GM21723 (cell line): ENCODE measurements around the gene GLG1.
"Not testable (repeated sequence)": the region's sequence is repeated elsewhere in the genome, so short reads cannot be mapped to it uniquely, and the experiment has no call there.

Experiments
- ATAC-seq: cut with Tn5 transposase; IDR thresholded peaks from one replicate; pipeline ENCODE4 v1.9.1; 2021; ENCODE audit warnings: mild to moderate bottlenecking, moderate library complexity; ENCODE audit not compliant: unreplicated experiment

GLG1 gene

DNA sequence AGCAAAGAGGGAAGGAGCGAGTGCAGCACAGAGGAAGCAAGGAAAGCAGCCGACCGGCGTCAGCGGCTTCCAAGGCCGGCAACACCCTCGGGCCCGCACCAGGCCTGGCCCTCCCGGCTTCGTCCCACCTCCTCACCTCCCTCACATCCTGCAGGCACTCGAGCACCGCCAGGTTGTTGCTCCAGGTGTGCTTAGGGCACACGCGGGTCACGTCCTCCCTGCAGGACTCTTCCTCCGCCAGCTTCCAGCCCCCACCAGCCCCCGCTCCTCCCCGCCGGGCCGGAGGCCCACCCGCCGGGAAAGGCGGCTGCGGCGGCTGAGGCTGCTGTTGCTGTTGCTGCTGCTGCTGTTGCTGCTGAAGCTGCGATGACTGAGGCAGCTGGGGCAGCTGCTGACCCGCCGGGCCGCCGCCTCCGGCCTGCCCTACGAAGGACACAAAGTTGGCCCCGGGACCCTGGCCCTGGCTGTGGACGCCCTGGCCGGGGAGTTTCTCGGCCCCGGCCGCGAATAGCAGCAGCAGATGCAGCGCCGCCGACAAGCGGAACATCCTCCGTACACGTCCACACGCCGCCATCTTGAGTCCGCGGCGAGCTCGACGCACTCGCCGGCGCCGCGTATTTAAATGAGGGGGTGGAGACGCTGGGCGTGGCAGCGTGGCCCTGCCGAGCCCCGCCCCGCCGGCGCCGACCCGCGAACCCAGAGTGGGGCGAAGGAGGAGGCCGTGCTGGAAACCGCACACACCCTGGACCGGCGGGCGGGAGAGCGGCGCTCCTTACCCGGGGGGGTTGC lies at the start of gene GLG1:
GLG1 (minus strand) TSS at position 594 of the 789 bp plus-strand sequence; CDS start at position 574, 20 bp downstream.
- ATAC-seq, result peak; percentile 96

DNA sequence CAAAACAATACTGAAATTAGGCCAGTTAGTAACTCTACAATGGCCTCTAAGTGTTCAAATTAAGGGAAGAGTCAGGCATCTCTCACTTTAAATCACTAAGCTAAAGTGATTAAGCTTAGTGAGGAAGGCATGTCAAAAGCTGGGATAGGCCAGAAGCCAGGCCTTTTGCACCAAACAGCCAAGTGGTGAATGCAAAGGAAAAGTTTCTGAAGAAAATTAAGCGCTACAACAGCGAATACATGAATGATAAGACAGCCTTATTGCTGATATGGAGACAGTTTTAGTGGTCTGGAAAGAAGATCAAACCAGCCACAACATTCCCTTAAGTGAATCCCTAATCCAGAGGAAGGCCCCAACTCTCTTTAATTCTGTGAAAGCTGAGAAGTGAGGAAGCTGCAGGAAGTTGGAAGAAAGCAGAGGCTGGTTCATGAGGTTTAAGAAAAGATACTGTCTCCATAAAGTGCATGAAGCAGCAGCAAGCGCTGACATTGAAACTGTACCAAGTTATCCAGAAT lies 47.7 kb upstream of the GLG1 start:
- no peak for ATAC-seq

DNA sequence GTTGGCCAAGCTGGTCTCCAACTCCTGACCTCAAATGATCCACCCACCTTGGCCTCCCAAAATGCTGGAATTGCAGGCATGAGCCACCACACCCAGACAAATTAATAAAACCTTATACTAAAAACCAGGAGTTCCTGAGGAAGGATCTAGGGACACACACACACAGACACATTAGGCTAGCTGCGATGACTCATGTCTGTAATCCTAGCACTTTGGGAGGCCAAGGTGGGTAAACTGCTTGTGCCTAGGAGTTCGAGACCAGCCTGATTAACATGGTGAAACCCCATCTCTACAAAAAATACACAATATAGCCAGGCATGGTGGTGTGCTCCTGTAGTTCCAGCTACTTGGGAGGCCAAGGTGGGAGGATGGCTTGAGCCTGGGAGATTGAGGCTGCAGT lies 46.0 kb upstream of the GLG1 start:
- not testable (repeated sequence) for ATAC-seq

DNA sequence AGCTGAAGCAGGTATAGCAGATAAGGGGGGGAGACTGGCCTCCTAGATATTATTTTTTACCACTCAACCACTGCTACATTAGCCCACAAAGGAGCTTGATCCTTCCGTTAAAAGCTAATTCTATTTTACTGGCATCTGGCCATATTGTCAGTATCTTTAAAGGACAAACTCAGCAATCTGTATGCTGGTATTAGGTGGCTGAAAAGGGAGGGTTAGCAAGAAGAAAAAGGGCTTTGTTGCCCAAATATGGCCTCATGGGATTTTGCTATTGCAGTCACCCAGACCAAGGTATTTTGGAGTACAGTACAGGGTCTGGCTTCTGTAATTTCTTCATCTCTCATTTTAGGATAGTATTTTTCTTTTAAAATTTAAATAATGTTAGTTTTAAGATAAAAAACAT lies 45.3 kb upstream of the GLG1 start:
- no peak for ATAC-seq

DNA sequence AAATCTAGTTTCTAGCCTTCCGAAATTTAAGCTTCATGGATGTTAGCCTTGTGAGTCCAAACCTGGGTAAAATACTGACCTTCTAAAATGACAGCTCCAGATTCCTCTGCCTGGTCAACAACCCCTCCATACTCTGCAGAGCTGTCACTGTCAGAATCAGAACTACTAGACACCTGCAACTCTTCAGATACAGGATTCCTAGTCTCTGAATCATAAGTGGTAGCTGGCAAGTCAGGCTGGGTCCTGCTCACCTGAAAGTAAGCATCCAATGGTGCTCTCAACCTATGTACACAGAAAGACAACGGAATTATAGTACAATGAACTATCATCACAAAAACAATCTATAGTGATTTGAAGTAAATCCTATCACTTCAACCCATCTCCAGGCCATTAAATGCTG lies 44.9 kb upstream of the GLG1 start:
- no peak for ATAC-seq

DNA sequence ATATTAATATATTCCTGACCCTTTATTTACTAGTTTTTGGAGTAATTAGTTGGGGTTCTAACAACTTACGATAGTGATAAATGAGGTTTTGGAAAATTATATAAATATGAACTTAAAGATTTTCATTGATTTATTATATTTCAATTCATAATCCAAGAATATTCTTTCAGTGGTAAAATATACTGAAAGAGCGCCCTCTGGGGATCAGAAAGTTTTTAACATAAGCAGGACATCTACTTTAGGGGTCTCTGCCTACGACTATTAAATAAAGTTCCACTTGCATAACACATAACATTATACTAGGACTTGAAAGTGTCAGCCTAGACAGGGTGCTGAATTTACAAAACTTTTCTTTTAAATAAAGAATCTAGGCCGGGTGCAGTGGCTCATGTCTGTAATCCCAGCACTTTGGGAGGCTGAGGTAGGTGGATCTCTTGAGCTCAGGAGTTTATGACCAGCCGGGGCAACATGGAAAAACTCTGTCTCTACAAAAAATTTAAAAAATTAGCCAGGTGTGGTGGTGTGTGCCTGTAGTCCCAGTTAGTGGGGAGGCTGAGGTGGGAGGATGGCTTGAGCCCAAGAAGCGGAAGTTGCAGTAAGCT lies 44.2 kb upstream of the GLG1 start:
- no peak for ATAC-seq

DNA sequence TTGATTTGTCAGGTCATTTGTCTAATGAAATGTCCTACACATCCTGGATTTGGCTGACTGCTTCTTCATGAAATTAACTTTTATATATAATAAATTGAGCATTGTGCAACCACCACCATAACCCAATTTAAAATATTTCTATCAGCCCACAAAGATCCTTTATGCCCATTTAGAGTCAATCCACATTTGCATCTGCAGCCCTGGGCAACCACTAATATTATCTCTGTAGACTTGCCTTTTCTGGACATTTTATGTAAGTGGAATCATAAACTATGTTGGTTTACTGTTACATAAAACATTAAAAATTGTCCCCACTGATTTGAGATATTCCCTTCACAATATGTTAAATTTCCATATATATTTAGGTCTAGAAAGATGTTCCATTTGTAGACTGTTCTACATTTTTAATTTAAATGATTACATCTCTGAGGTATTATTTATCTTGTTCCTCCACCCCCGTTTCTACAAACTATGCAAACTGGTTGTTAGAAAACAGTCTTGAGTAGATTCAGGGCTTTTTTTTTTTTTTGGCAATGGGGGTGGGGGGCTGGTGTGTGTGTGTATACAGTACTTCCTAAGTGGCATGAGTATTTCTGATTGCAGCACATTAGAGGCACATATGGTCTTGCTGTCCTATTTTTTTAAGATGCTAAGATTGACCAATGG lies 43.1 kb upstream of the GLG1 start:
- no peak for ATAC-seq

DNA sequence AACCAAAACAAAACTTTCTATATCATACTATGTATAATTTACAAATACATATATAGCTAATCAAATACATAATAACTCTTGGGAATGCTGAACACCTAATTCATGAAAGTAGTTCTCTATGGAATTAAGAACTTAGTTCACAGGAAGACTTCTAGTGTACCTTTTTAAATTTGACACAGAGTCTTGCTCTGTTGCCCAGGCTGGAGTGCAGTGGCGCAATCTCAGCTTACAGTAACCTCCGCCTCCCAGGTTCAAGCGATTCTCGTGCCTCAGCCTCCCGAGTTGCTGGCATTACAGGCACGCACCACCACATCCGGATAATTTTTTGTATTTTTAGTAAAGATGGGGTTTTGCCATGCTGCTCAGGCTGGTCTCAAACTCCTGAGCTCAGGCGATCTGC lies 35.1 kb upstream of the GLG1 start:
- ATAC-seq, result no peak

DNA sequence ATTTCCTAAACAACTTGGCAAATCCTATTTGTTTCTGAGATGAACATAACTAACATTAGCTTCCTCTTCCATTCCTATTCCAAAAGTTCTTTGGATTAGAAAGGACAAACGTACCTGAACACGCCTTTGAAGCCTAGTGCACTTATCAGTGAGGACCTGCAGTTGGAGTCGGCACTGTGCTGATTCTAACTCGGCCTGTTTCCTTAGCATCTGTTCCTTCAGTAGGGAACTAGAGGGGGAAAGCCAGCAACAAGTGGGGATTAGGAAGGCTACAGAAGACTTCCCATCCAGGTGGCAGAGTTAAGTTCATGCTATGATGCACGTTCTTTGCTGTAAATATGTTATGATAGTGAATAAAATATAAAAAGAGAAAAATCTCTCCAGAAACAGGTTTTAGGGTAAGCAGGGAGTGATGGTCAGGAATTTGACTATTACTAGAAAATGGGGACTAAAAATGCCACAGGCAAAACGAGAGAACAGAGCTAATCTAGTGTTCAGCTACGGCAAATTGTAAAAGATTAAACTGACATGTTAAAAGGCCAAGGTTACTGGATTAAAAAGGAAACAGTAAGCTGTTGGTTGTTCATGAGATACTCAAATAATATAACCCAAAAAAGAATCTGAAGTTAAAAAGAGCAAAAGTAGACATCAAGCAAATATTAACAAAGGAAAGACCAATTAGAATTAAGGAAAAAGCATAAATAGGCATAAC lies 31.0 kb upstream of the GLG1 start:
- no peak for ATAC-seq

DNA sequence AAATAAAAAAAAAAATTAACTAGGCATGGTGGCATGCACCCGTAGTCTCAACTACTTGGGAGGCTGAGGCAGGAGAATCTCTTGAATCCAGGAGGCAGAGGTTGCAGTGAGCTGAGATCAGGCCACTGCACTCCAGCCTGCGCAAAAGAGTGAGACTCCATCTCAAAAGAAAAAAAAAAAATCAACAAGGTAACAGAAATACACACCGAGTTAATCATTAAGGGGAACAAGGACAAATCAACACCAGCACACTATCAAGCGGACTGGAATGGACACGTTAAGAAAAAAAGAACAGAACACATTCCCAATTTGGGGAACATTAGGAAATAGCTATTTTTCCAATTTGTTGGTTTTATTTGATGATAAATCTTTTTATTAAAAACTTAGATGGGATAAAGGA lies 28.4 kb upstream of the GLG1 start:
- no peak for ATAC-seq

DNA sequence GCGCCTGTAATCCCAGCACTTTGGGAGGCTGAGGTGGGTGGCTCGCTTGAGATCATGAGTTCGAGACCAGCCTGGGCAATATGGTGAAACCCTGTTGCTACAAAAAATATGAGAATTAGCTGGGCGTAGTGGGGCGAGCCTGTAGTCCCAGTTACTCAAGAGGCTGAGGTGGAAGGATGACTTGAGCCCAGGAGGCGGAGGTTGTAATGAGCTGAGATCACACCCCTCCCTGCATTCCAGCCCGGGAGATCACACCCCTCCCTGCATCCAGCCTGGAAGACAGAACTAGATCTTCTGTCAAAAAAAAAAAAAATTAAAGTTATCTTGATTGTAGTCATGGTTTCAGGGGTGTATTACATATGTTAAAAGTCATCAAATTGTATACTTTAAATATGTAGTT lies 26.8 kb upstream of the GLG1 start:
- no peak for ATAC-seq

DNA sequence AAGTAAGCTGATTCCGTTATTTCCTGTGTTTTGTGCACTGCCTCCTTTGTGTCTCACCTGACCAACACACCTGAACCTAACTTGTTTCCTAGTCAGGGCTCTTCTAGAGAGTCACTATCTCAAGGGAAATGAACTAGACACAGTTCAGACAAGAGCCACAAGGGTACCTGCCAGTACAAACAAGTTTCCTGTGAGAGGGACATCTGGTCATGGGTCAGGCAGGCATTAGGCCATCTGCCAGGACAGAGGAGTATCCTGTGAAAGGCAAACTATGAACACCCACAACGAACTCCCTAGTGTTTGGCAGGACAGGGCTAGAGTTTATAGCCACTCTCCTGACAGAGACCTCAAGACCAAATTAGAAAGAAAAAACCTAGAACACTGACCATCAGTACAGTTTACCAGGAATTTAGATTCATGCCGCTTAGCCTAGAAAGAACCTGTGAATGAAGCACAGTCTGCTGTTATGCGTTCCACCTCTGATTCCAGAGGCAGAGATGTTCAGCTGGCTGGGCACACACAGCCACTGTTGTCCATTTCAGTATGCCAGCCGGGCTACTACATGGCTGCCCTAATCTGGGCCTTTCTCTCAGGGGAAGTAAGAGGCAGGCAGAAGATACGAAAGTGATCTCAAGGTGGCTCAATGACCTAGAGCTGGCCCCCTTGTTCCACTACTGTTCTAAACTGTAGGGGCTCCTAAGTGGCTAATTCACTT lies 20.7 kb upstream of the GLG1 start:
- ATAC-seq, result no peak

DNA sequence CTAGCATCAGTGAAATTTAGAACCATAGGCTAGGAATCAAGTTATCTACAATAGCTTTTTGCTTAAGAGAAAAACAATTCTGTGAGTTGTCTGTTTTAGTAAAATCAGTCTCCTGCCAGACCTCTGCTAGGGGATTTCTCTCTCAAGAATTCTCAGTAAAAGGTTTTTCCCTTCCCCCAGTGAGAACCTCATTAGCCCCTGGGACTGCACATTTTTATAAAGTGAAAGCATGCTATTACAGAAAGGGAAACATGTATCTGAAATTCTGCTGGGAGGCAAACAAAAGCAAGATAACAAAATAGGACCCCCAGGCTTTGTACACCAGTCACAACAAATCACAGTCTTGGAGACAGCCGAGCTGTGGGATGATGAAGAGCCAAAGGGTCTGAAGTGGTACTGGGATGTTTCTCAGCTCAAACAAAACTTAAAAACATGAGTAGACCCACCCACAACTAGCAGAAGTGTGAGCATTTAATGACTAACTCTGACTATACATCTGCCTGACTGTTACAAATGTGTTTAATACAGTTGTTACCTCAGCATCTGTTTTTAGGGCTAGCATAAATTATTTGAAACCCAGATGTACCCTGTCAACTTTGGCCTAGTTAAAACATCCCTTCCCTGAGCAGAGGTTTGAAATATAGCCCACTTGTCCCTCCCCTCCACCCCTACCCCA lies 20.0 kb upstream of the GLG1 start:
- ATAC-seq, result peak; percentile 61

DNA sequence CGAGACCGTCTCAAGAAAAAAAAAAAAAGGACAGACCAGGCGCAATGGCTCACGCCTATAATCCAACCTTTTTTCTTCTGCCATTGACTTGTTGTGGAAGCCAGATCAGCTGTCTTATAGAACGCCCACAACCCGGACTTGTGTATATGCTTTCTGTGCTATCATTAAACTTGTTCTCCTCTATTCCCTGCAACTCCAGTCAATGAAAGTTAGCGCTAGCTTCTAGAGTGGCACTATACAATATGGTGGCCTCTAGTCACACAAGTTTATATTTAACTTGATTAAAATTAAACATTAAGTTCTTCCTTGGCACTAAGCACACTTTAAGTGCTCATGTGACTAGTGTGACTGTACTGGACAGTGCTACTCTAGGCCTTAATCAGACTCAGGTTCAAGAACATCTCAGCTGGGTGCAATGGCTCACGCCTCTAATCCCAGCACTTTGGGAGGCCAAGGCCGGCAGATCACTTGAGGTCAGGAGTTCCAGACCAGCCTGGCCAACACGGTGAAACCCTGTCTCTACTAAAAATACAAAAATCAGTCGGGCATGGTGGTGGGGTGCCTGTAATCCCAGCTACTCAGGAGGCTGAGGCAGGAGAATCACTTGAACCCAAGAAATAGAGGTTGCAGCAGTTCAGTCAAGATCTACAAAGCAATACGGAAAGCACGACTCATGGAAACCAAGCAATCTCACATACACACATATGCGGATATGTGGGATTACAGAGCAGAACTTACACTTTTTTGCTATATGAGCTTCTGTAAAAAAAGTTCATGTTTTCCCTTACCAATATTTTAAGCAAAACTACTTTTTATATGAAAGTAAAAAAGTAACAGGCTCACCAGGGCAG lies 18.8 kb upstream of the GLG1 start:
- ATAC-seq, result no peak

DNA sequence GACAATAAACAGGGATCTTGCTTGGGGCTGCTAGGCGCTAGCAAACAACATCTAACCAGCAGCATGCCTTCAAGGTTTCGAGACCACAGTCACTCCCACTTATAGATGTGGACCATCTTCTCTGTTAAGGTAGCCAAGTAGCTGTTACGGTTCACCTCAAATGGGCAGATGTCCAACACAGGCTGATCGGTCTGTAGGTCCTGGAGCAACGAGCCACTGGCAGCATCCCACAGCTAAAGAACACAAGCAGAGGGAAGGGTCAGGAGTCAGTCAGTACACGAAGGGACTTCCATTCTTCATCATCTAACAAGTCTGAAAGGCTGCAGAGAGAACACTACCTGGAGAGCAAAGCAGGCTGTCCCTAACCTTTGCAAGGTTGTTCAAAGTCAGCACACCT lies 16.9 kb upstream of the GLG1 start:
- ATAC-seq, result no peak

DNA sequence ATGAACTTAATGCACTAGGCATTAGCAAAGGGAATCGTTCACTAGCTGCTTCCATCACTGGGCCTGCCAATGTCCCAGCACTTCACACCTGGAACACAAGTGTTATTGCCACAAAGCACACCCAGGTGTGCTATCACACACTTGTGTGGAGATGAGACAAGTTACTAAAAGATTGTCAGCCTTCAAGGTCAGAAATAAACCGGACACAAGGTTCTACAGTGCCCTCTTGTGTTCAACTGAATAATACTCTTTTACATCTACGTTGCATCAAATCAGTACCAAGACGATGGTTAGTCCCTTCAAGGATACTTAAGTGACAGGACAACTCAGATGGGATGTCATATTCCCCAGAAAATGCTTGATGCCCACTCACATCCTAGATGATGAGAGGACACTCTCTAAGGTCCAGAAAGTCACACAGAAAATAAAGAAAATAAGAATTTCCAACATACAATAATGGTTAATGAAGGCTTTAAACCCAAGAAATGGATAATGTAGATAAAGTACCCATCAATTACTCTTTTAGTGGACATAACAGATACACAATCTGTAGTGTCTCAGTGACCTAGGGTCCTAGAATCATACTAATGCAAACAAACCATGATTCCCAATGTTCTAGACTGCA lies 16.4 kb upstream of the GLG1 start:
- peak; percentile 52 for ATAC-seq

DNA sequence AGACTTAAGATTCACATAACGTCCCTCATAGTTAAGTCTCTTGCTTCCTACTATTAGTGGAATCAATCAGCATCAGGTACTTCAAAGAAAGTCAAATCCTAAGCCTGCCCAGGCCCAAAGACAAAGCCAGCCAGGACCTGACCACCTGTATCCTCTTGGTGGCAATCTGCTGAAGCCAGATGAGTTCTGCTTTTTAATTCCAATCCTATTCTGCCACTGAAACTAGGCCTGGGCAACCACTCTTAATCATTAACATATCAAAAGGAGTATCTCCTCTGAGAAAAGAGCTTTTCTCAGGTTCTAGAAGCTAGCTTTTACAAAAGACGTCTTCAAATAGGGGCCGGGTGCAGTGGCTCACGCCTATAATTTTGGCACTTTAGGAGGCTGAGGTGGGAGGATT lies 15.1 kb upstream of the GLG1 start:
- ATAC-seq, result no peak

DNA sequence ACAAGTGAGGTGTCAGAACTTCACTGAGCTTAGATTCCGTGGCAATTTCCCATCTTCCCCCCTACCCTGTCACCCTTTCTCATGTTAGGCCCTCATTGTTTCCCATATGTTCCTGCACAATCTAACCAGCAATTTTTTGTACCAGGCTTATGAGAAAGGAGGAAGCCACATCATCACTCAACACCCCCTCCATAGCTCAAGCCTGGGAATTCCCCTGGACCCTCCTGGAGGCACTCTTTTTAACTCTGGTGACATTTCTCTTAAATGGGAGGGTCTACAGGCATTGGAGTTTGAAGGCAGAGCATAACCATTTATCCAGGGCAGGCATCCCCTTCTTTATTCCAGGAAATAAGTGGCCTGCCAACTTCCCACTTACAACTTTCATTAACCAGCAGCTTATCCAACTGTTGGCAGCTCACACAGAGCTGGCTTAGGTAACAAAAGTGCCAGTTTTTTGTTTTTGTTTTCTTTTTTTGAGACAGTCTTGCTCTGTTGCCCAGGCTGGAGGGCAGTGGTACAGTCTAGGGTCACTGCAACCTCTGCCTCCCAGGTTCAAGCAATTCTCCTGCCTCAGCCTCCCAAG lies 10.4 kb upstream of the GLG1 start:
- no peak for ATAC-seq
